Suprapubic skin (tissue), 4 donors: Measurements from ENCODE around the gene HMCN1. TPM values are rescaled to one million over a fixed set of nuclear protein-coding genes. Genes with fewer than 3 reads are reported as not detected.
A peak's percentile ranks its signal among the peaks of the same experiment; 100 is the strongest.

ENCODE experiments used
- DNase-seq, 2 donors: peaks; one replicate each; pipeline ENCODE4 v3.0.0-alpha.2; 2019; ENCODE audit warnings: low spot score in 2 of 2
- H3K27ac ChIP-seq: fragments of 200-600 bp; sonication (generic); one replicate; pipeline ENCODE4 v1.5.1; 2019
- H3K27me3 ChIP-seq: fragments of 200-600 bp; sonication (generic); one replicate; pipeline ENCODE4 v1.5.1; 2019
- H3K36me3 ChIP-seq: fragments of 200-600 bp; sonication (generic); one replicate; pipeline ENCODE4 v1.5.1; 2019
- H3K4me1 ChIP-seq: fragments of 200-600 bp; sonication (generic); one replicate; pipeline ENCODE4 v1.5.1; 2019
- H3K4me3 ChIP-seq: fragments of 200-600 bp; sonication (generic); one replicate; pipeline ENCODE4 v1.5.1; 2019; ENCODE audit warnings: mild to moderate bottlenecking
- H3K9me3 ChIP-seq: fragments of 200-600 bp; sonication (generic); one replicate; pipeline ENCODE4 v1.5.1; 2019
- EP300 ChIP-seq: sonication (generic); formaldehyde crosslinking; IDR thresholded peaks from one replicate; pipeline ENCODE4 v1.6.1; 2017; ENCODE audit warnings: antibody characterized with exemption
- POLR2A ChIP-seq, 2 donors: fragments of 450-650 bp; IDR thresholded peaks; one replicate each; pipeline ENCODE4 v1.6.1; 2017; ENCODE audit warnings: antibody characterized with exemption in 2 of 2, mild to moderate bottlenecking in 2 of 2, moderate library complexity in 2 of 2
- POLR2AphosphoS5 ChIP-seq, 3 donors: sonication (generic); formaldehyde crosslinking; IDR thresholded peaks; one replicate each; pipeline ENCODE4 v1.6.1; 2017; ENCODE audit warnings: antibody characterized with exemption in 3 of 3
- WGBS: methylation state at CpG from one replicate; pipeline ENCODE4 v1.1.5; 2018; 5-methylcytosine and 5-hydroxymethylcytosine counted together
- total RNA-seq, 4 donors: library from RNA; depleted of rRNA; stranded (reverse); fragments of >200 nt; gene quantifications; one replicate each; pipeline ENCODE4 v1.1.0, GENCODE V29; 2016
- TF ChIP-seq, protein P1 (sequence below), 2 donors: fragments of 200-600 bp in 1 of 2; fragments of 450-650 bp in 1 of 2; sonication (generic) in 1 of 2; IDR thresholded peaks; one replicate each; pipeline ENCODE4 v1.5.1; 2016 to 2019; ENCODE audit warnings: antibody characterized with exemption in 2 of 2, mild to moderate bottlenecking in 1 of 2, moderate library complexity in 1 of 2

HMCN1 gene
- total RNA-seq, 4 donors from 2014 or later: 2.2 to 5.6 (median 3.7) TPM

DNA sequence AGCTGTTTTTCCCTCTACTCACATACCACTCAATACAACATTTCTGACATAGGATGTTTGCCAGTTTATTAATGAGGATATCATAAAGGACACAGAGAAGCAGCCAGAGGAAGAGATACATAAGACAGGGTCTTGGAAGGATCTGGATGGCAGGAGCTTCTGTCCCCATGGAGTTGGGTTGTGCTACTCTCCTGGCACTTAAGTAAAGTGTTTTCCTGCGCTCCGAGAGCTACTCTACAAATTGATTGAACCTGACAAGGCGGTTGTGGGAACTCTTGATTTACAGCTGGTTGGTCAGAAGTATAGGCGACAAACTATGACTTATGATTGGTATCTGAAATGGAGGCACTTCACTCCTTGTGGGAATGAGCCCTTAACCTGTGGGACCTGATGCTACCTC is 208.8 kb downstream of the HMCN1 start:
- H3K4me1 ChIP-seq: no peaks in the 10 kb centered on the region
- 97% methylated on average over 4 of the region's 4 CpGs for WGBS

DNA sequence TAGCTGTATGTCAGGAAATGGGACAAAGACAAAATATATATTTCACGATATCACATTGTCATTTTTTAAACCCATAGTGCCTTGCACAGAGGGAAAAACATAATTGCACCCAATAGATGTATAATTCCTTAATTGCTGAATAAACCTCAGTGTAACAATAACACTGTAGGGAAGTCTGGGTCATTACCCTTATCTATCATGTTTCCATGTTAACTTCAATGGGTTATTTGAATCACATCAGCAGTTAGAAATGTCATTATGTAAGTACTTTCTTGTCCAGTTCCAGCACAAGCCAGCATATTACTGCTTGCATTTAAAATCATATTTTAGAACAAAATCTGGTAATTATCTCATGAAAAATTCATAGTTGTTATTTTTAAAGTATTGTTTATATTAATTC is 222.7 kb downstream of the HMCN1 start:
- H3K27ac ChIP-seq: peak overlapping the region; percentile 65
- 93% methylated on average over 1 of the region's 1 CpG for WGBS
- TF ChIP-seq EP300 (no peak), POLR2AphosphoS5 (IDR thresholded peaks at IDR 0.05) (no peak), POLR2A (IDR thresholded peaks at IDR 0.05) (no peak)
- TF ChIP-seq, protein P1, sequence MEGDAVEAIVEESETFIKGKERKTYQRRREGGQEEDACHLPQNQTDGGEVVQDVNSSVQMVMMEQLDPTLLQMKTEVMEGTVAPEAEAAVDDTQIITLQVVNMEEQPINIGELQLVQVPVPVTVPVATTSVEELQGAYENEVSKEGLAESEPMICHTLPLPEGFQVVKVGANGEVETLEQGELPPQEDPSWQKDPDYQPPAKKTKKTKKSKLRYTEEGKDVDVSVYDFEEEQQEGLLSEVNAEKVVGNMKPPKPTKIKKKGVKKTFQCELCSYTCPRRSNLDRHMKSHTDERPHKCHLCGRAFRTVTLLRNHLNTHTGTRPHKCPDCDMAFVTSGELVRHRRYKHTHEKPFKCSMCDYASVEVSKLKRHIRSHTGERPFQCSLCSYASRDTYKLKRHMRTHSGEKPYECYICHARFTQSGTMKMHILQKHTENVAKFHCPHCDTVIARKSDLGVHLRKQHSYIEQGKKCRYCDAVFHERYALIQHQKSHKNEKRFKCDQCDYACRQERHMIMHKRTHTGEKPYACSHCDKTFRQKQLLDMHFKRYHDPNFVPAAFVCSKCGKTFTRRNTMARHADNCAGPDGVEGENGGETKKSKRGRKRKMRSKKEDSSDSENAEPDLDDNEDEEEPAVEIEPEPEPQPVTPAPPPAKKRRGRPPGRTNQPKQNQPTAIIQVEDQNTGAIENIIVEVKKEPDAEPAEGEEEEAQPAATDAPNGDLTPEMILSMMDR (IDR thresholded peaks at IDR 0.05): no peak
- no peaks in the 10 kb centered on the region for H3K9me3 ChIP-seq
- no peak for DNase-seq
- H3K4me3 ChIP-seq: no peak overlapping the region
- peaks cover 12% of the 10 kb centered on the region for H3K4me1 ChIP-seq
- no peaks in the 10 kb centered on the region for H3K36me3 ChIP-seq
- no peaks in the 10 kb centered on the region for H3K27me3 ChIP-seq

More for the DNA sequence above, 208.8 kb downstream of the HMCN1 start:
- TF ChIP-seq POLR2A (IDR thresholded peaks at IDR 0.05) (no peak), EP300 (no peak), POLR2AphosphoS5 (IDR thresholded peaks at IDR 0.05) (no peak)
- TF ChIP-seq, protein P1 (IDR thresholded peaks at IDR 0.05): no peak
- Histone ChIP-seq H3K27ac (no peak overlapping the region), H3K36me3 (no peaks in the 10 kb centered on the region), H3K9me3 (no peaks in the 10 kb centered on the region), H3K27me3 (no peaks in the 10 kb centered on the region), H3K4me3 (no peak overlapping the region)
- DNase-seq: no peak

DNA sequence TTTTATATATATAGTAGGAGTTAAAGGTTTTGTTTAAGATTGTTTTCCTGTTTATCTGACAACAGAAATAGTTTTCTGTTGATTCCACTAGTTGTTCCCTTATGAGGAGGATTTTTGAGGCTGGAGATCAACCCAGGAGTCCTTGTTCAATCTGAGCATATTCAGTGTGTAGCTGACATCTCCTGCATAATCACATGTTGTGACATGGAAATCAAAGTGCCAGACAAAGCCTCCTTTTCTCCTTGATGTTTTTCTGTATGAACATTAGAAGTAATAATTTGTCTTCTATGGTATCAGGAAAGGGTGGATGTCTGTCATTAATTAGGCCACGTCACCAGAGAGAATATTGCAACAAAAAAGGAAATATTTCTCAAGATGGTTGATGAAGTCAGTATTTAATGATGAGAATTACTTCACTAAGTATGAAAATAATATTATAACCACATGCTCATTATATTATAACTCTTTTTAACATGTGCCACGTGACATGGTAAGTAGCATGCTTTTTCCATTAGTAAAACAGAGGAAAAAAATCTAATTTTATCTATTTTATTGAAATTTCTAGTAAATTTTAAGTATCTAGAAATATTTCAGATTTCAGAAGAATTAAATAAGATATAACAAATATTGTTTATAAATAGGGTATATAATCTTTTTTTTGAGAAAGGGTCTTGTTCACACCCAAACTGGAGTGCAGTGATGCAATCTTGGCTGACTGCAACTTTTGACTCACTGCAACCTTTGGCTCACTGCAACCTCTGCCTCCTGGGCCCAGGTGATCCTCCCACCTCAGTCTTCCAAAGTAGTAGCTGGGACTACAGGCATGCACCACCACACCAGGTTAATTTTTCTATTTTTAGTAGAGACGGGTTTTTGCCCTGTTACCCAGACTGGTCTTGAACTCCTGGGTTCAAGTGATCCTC is 223.5 kb downstream of the HMCN1 start:
- no peaks in the 10 kb centered on the region for H3K36me3 ChIP-seq
- H3K27me3 ChIP-seq: no peaks in the 10 kb centered on the region
- TF ChIP-seq POLR2AphosphoS5 (IDR thresholded peaks at IDR 0.05): no peak
- TF ChIP-seq, protein P1 (IDR thresholded peaks at IDR 0.05): no peak
- TF ChIP-seq EP300: no peak
- no peak for TF ChIP-seq POLR2A (IDR thresholded peaks at IDR 0.05)
- WGBS: 74% methylated on average over 3 of the region's 3 CpGs
- DNase-seq: peak in 1 of 2 donors; percentile 62
- no peak overlapping the region for H3K4me3 ChIP-seq
- H3K4me1 ChIP-seq: peaks cover 12% of the 10 kb centered on the region
- peak overlapping the region; percentile 65 for H3K27ac ChIP-seq
- no peaks in the 10 kb centered on the region for H3K9me3 ChIP-seq

DNA sequence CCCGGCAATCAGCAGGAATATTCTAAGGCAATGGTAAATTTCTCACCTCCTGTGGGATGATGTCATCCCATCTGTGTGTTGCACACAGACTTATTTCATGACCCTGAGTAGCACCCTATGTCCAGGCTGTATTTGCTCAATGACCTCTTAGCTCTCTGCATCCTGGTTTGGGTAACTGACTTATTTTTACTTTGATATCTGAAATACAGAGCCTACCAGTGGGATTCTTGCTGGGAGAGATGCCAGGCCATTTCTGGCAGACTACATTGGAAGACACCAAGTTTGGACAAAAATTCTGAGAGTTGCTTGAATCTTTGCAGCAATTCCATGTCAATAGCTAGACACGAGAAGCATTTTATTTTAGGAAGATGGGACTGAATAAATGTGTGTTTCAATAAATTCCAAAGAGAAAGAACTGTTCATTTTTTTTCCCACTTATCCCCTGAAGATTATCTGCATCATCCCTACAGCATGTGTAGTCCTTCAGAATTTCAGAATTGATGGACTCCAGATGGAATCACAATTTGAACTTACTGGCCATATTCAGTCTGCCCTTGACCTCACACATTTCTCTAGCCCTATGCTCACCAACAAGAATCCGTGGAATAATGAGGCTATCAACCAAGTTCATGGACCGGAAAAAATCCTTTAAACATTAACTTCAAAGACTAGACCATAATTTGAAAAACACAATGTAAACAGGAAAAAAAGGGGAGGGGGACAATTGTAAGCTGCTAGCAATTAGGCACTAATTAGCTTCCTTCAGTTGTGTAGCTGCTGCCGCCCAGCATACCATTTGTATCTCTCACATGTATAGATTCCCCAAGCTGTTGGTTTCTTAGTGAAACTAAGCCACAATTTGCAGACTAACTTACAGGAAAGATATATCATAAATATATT is 226.5 kb downstream of the HMCN1 start:
- Histone ChIP-seq H3K27ac (peak overlapping the region; percentile 11), H3K4me1 (peaks cover 14% of the 10 kb centered on the region)
- peak; percentile 65 to 78 for DNase-seq

More for the DNA sequence above, 226.5 kb downstream of the HMCN1 start:
- H3K27me3 ChIP-seq: no peaks in the 10 kb centered on the region
- WGBS: 57% methylated on average over 5 of the region's 5 CpGs
- no peak for TF ChIP-seq EP300
- peak in 1 of 3 donors; percentile 70 for TF ChIP-seq POLR2AphosphoS5 (IDR thresholded peaks at IDR 0.05)
- TF ChIP-seq POLR2A (IDR thresholded peaks at IDR 0.05): no peak
- TF ChIP-seq, protein P1 (IDR thresholded peaks at IDR 0.05): no peak
- no peaks in the 10 kb centered on the region for H3K36me3 ChIP-seq
- no peak overlapping the region for H3K4me3 ChIP-seq
- no peaks in the 10 kb centered on the region for H3K9me3 ChIP-seq
